GF-D8 (cell line): Measurements from ENCODE around the gene CACNG4.
"Not testable (repeated sequence)": the region's sequence is repeated elsewhere in the genome, so short reads cannot be mapped to it uniquely, and the experiment has no call there.

Experiments
- DNase-seq: peaks from one replicate; lab custom pipeline; 2025; lab: John Stamatoyannopoulos, UW

Gene CACNG4

GRCh38 chr17:66964930-66965800, 658 bp downstream of the CACNG4 start:
- DNase-seq: no peak

- no peak for DNase-seq
Observed at GRCh38 chr17:66965801-66966262, 1.3 kb downstream of the CACNG4 start.

GRCh38 chr17:66966298-66966697, 1.8 kb downstream of the CACNG4 start:
- DNase-seq: no peak

- no peak for DNase-seq
Observed at GRCh38 chr17:66966704-66967418, 2.4 kb downstream of the CACNG4 start.

GRCh38 chr17:66967837-66968543, 3.5 kb downstream of the CACNG4 start:
- DNase-seq: no peak

- no peak for DNase-seq
Observed at GRCh38 chr17:66968916-66969315, 4.4 kb downstream of the CACNG4 start.

GRCh38 chr17:66970140-66970539, 5.6 kb downstream of the CACNG4 start:
- DNase-seq: no peak

GRCh38 chr17:66970797-66971196, 6.3 kb downstream of the CACNG4 start:
- DNase-seq: no peak

GRCh38 chr17:66971264-66971663, 6.8 kb downstream of the CACNG4 start:
- no peak for DNase-seq

GRCh38 chr17:66971730-66972441, 7.4 kb downstream of the CACNG4 start:
- DNase-seq: no peak

- DNase-seq: not testable (repeated sequence)
Observed at GRCh38 chr17:66972442-66972830, 7.9 kb downstream of the CACNG4 start.

GRCh38 chr17:66975188-66975587, 10.7 kb downstream of the CACNG4 start:
- DNase-seq: no peak

- no peak for DNase-seq
Observed at GRCh38 chr17:66975614-66976378, 11.3 kb downstream of the CACNG4 start.

- no peak for DNase-seq
Observed at GRCh38 chr17:66976379-66976663, 11.8 kb downstream of the CACNG4 start.

GRCh38 chr17:66976781-66977201, 12.3 kb downstream of the CACNG4 start:
- DNase-seq: no peak

- no peak for DNase-seq
Observed at GRCh38 chr17:66978514-66979061, 14.1 kb downstream of the CACNG4 start.

- DNase-seq: no peak
Observed at GRCh38 chr17:66980896-66981295, 16.4 kb downstream of the CACNG4 start.

GRCh38 chr17:66981983-66982508, 17.5 kb downstream of the CACNG4 start:
- DNase-seq: no peak

- DNase-seq: no peak
Observed at GRCh38 chr17:66983414-66984021, 19.0 kb downstream of the CACNG4 start.

GRCh38 chr17:66984730-66985129, 20.2 kb downstream of the CACNG4 start:
- DNase-seq: no peak
